Vagina (tissue), 2 donors: ENCODE measurements around the gene BPTF.

ENCODE experiments used
- CTCF ChIP-seq, 3 experiments: fragments of 450-650 bp in 2 of 3; fragments of 200-600 bp in 1 of 3; sonication (generic) in 1 of 3; IDR thresholded peaks; one replicate each; pipeline ENCODE4 v1.5.1; 2017 to 2019; ENCODE audit warnings: antibody characterized with exemption in 3 of 3, mild to moderate bottlenecking in 2 of 3, moderate library complexity in 2 of 3
- POLR2A ChIP-seq, 2 donors: fragments of 450-650 bp; IDR thresholded peaks; one replicate each; pipeline ENCODE4 v1.6.1; 2017; ENCODE audit warnings: antibody characterized with exemption in 2 of 2, mild to moderate bottlenecking in 2 of 2, moderate library complexity in 2 of 2

GRCh38 chr17:68004201-68004600, 178.9 kb downstream of the BPTF start:
- TF ChIP-seq CTCF (IDR thresholded peaks at IDR 0.05) = no peak
- no peak for TF ChIP-seq POLR2A (IDR thresholded peaks at IDR 0.05)
